Keratinocyte (primary cell): Measurements from ENCODE around the gene STK40. TPM values are rescaled to one million over a fixed set of nuclear protein-coding genes. Genes with fewer than 3 reads are reported as not detected.

ENCODE experiments used
- DNase-seq: peaks from one replicate; pipeline ENCODE4 v3.0.0-alpha.2; 2011; ENCODE audit warnings: low read depth, missing footprints, low spot score
- FAIRE-seq: peaks from 2 replicates; lab custom pipeline; 2011; peaks lifted over from hg19 to GRCh38; lab: Jason Lieb, UNC
- H2AFZ ChIP-seq: 2 replicates; pipeline ENCODE4 v1.6.0; 2012; ENCODE audit warnings: low read length, control low read depth, inconsistent platforms; ENCODE audit not compliant: control insufficient read depth
- H3K27ac ChIP-seq: 2 replicates; pipeline ENCODE4 v1.5.1; 2011; ENCODE audit warnings: low read length; ENCODE audit not compliant: control insufficient read depth, insufficient read depth
- H3K27me3 ChIP-seq: 3 replicates; pipeline ENCODE4 v1.6.0; 2011; ENCODE audit warnings: low read length; ENCODE audit not compliant: control insufficient read depth, insufficient read depth; ENCODE audit errors: extremely low read depth
- H3K36me3 ChIP-seq, 2 experiments: 2 replicates in 1 of 2; 3 replicates in 1 of 2; pipeline ENCODE4 v1.5.1; 2011; ENCODE audit warnings: low read length in 2 of 2, mild to moderate bottlenecking in 1 of 2; ENCODE audit not compliant: control insufficient read depth in 2 of 2, insufficient read depth in 2 of 2; ENCODE audit errors: extremely low read depth in 1 of 2
- H3K4me1 ChIP-seq: 3 replicates; pipeline ENCODE4 v1.5.1; 2011; ENCODE audit warnings: low read length; ENCODE audit not compliant: control insufficient read depth, insufficient read depth; ENCODE audit errors: extremely low read depth
- H3K4me2 ChIP-seq: 3 replicates; pipeline ENCODE4 v1.6.0; 2011; ENCODE audit warnings: low read depth, low read length; ENCODE audit not compliant: control insufficient read depth, insufficient read depth; ENCODE audit errors: extremely low read depth
- H3K4me3 ChIP-seq, 3 experiments: fragments of 200-600 bp in 1 of 3; sonication (generic) in 1 of 3; 2 replicates in 2 of 3; 3 replicates in 1 of 3; pipeline ENCODE4 v1.5.1; 2011 to 2016; ENCODE audit warnings: low read length in 3 of 3, mild to moderate bottlenecking in 3 of 3, control low read depth in 2 of 3, inconsistent platforms in 1 of 3, low read depth in 1 of 3, mixed read lengths in 1 of 3, mixed run types in 1 of 3, moderate library complexity in 1 of 3; ENCODE audit not compliant: control insufficient read depth in 2 of 3, insufficient read depth in 2 of 3; ENCODE audit errors: extremely low read depth in 1 of 3
- H3K79me2 ChIP-seq: 2 replicates; pipeline ENCODE4 v1.6.0; 2012; ENCODE audit warnings: low read length; ENCODE audit not compliant: control insufficient read depth, insufficient read depth
- H3K9ac ChIP-seq: 3 replicates; pipeline ENCODE4 v1.6.0; 2011; ENCODE audit warnings: low read length; ENCODE audit not compliant: control insufficient read depth, insufficient read depth; ENCODE audit errors: extremely low read depth
- H3K9me1 ChIP-seq: 3 replicates; pipeline ENCODE4 v1.6.0; 2011; ENCODE audit warnings: low read length; ENCODE audit not compliant: control insufficient read depth, insufficient read depth; ENCODE audit errors: extremely low read depth
- H3K9me3 ChIP-seq: 2 replicates; pipeline ENCODE4 v1.5.1; 2012; ENCODE audit warnings: low read depth, low read length; ENCODE audit not compliant: control insufficient read depth
- H4K20me1 ChIP-seq: 3 replicates; pipeline ENCODE4 v1.6.0; 2011; ENCODE audit warnings: low read length; ENCODE audit not compliant: control insufficient read depth, insufficient read depth; ENCODE audit errors: extremely low read depth
- CTCF ChIP-seq, 3 experiments: IDR thresholded peaks in 1 of 3; conservative IDR thresholded peaks in 1 of 3; optimal IDR thresholded peaks in 1 of 3; 2 replicates in 2 of 3; 3 replicates in 1 of 3; pipeline versions ENCODE3 to v1.5.1; 2011; ENCODE audit warnings: low read length in 3 of 3, mild to moderate bottlenecking in 3 of 3, moderate library complexity in 2 of 3, control low read depth in 1 of 3, inconsistent platforms in 1 of 3; ENCODE audit not compliant: insufficient read depth in 2 of 3; ENCODE audit errors: extremely low read depth in 1 of 3
- EZH2 ChIP-seq: IDR thresholded peaks from one replicate; pipeline ENCODE4 v1.6.1; 2012; ENCODE audit warnings: inconsistent platforms, mild to moderate bottlenecking, low read length, moderate library complexity
- dilution Hi-C: fragments of 300-500 bp; cut with MboI; formaldehyde crosslinking; loops from one replicate; pipeline ENCODE4 v1.7.0; 2020; ENCODE audit warnings: low sequenced_read_pairs; ENCODE audit not compliant: extremely low pct_ligation_motif_present
- polyA plus RNA-seq, 5 experiments: library from polyadenylated mRNA; depleted of rRNA in 3 of 5; stranded (reverse) in 3 of 5; stranded (forward) in 1 of 5; unstranded in 1 of 5; fragments of >200 nt; gene quantifications; 1 replicate in 1 of 5; 2 replicates in 3 of 5; 3 replicates in 1 of 5; pipeline versions ENCODE4 v1.2.1 to v1.2.3, GENCODE V29; 2011 to 2012; ENCODE audit warnings: missing spikeins in 2 of 5, low read depth in 1 of 5, low replicate concordance in 1 of 5

STK40 gene
- polyA plus RNA-seq, 1 donor (not counting 4 experiments of a cell fraction or from before 2014, with no cell fraction given): 10.4 TPM

- Histone ChIP-seq H3K4me2 (no peak overlapping the region), H3K9me3 (no peaks in the 10 kb centered on the region), H3K4me3 (no peak overlapping the region), H3K27me3 (no peaks in the 10 kb centered on the region), H3K79me2 (no peaks in the 10 kb centered on the region), H3K27ac (no peak overlapping the region), H3K9ac (no peak overlapping the region), H3K36me3 (peaks cover 48 to 56% of the 10 kb centered on the region in 2 experiments), H4K20me1 (no peaks in the 10 kb centered on the region), H3K4me1 (peaks cover under 1% of the 10 kb centered on the region), H3K9me1 (peaks cover 2% of the 10 kb centered on the region), H2AFZ (no peak overlapping the region)
- TF ChIP-seq EZH2: no peak
- dilution Hi-C loops: no loop called here
- no peak for FAIRE-seq
- no peak for DNase-seq
These were observed 27.1 kb downstream of the STK40 start for GRCh38 chr1:36358514-36359084.

- FAIRE-seq: no peak
- TF ChIP-seq CTCF (optimal IDR thresholded peaks at IDR 0.05 in 1 of 3, IDR thresholded peaks at IDR 0.05 in 1 of 3, conservative IDR thresholded peaks at IDR 0.05 in 1 of 3; ENCODE audit: extremely low read depth in 1 of 3, insufficient read depth in 2 of 3, low read length in 3 of 3) (no peak), EZH2 (no peak)
These were observed 29.9 kb downstream of the STK40 start for GRCh38 chr1:36355811-36356210.

GRCh38 chr1:36354486-36354885 is 31.2 kb downstream of the STK40 start:
- FAIRE-seq (no peak), DNase-seq (no peak)
- H4K20me1 ChIP-seq: no peaks in the 10 kb centered on the region
- dilution Hi-C loops: no loop called here
- TF ChIP-seq CTCF (optimal IDR thresholded peaks at IDR 0.05 in 1 of 3, IDR thresholded peaks at IDR 0.05 in 1 of 3, conservative IDR thresholded peaks at IDR 0.05 in 1 of 3; ENCODE audit: extremely low read depth in 1 of 3, insufficient read depth in 2 of 3, low read length in 3 of 3) (no peak), EZH2 (no peak)
- H3K27me3 ChIP-seq: no peaks in the 10 kb centered on the region
- H3K27ac ChIP-seq: no peak overlapping the region
- H3K4me1 ChIP-seq: peaks cover 42% of the 10 kb centered on the region
- no peak overlapping the region for H3K4me2 ChIP-seq
- no peaks in the 10 kb centered on the region for H3K79me2 ChIP-seq
- H3K9me1 ChIP-seq: peaks cover 6% of the 10 kb centered on the region
- no peaks in the 10 kb centered on the region for H3K9me3 ChIP-seq
- H3K36me3 ChIP-seq: peaks cover 48 to 52% of the 10 kb centered on the region in 2 experiments
- no peak overlapping the region for H3K4me3 ChIP-seq
- H3K9ac ChIP-seq: no peak overlapping the region
- no peak overlapping the region for H2AFZ ChIP-seq

More at GRCh38 chr1:36355811-36356210, 29.9 kb downstream of the STK40 start:
- Histone ChIP-seq H3K9ac (no peak overlapping the region), H3K4me3 (no peak overlapping the region), H3K9me1 (peaks cover 2% of the 10 kb centered on the region), H4K20me1 (no peaks in the 10 kb centered on the region), H3K79me2 (no peaks in the 10 kb centered on the region), H3K4me1 (peaks cover 28% of the 10 kb centered on the region), H3K36me3 (peaks cover 53% of the 10 kb centered on the region in 2 experiments), H3K9me3 (no peaks in the 10 kb centered on the region), H3K27me3 (no peaks in the 10 kb centered on the region), H3K4me2 (no peak overlapping the region), H3K27ac (no peak overlapping the region), H2AFZ (no peak overlapping the region)
- dilution Hi-C loops: no loop called here
- no peak for DNase-seq
